Upper lobe of left lung (tissue), 6 donors: ENCODE results near the gene KCNH8. TPM values are rescaled to one million over a fixed set of nuclear protein-coding genes. Genes with fewer than 3 reads are reported as not detected.

ENCODE experiments used
- ATAC-seq, 2 donors: fragments of 200-7000 bp; cut with Tn5 transposase; one replicate each; pipeline ENCODE4 v1.9.1; 2022; ENCODE audit warnings: mild to moderate bottlenecking in 2 of 2, moderate library complexity in 2 of 2; ENCODE audit not compliant: low FRiP score in 2 of 2
- DNase-seq, 2 donors: peaks; one replicate each; pipeline ENCODE4 v3.0.0-alpha.2; 2019 to 2020
- H3K27ac ChIP-seq, 4 donors: fragments of 200-600 bp; sonication (generic); one replicate each; pipeline ENCODE4 v1.5.1; 2016 to 2019
- H3K27me3 ChIP-seq, 4 donors: fragments of 200-600 bp; sonication (generic); one replicate each; pipeline ENCODE4 v1.5.1; 2017 to 2019
- H3K36me3 ChIP-seq, 4 donors: fragments of 200-600 bp; sonication (generic); one replicate each; pipeline ENCODE4 v1.5.1; 2016 to 2019
- H3K4me1 ChIP-seq, 4 donors: fragments of 200-600 bp; sonication (generic); one replicate each; pipeline ENCODE4 v1.5.1; 2018 to 2019
- H3K4me3 ChIP-seq, 4 donors: fragments of 200-600 bp; sonication (generic); one replicate each; pipeline ENCODE4 v1.5.1; 2017 to 2019; ENCODE audit warnings: mild to moderate bottlenecking in 2 of 4, moderate library complexity in 1 of 4
- H3K9me3 ChIP-seq, 4 donors: fragments of 200-600 bp; sonication (generic); one replicate each; pipeline ENCODE4 v1.5.1; 2018 to 2019
- CTCF ChIP-seq, 6 experiments: fragments of 450-650 bp in 4 of 6; fragments of 200-600 bp in 2 of 6; sonication (generic) in 2 of 6; IDR thresholded peaks; one replicate each; pipeline ENCODE4 v1.5.1; 2016 to 2019; ENCODE audit warnings: antibody characterized with exemption in 6 of 6
- EP300 ChIP-seq, 4 donors: sonication (generic); formaldehyde crosslinking; IDR thresholded peaks; one replicate each; pipeline ENCODE4 v1.5.1; 2017; ENCODE audit warnings: antibody characterized with exemption in 4 of 4, control low read depth in 2 of 4
- POLR2A ChIP-seq, 4 donors: fragments of 450-650 bp; IDR thresholded peaks; one replicate each; pipeline ENCODE4 v1.5.1; 2016 to 2017; ENCODE audit warnings: antibody characterized with exemption in 4 of 4, mild to moderate bottlenecking in 2 of 4
- POLR2AphosphoS5 ChIP-seq, 2 donors: sonication (generic); formaldehyde crosslinking; IDR thresholded peaks; one replicate each; pipeline ENCODE4 v1.5.1; 2017; ENCODE audit warnings: antibody characterized with exemption in 2 of 2
- WGBS, 2 donors: methylation state at CpG; one replicate each; pipeline ENCODE4 v1.1.5; 2017 to 2018; 5-methylcytosine and 5-hydroxymethylcytosine counted together
- total RNA-seq, 6 donors: library from RNA; depleted of rRNA in 4 of 6; stranded (reverse); fragments of >200 nt in 4 of 6; gene quantifications; one replicate each; pipeline versions ENCODE4 v1.1.0 to v1.2.1, GENCODE V29; 2016 to 2021
- donor health status: DM: no; HTN: no; CAD: no; lungs with moderate emphysema.
- donor health status: DM: no; HTN: yes; CAD: no; lungs with severe emphysema.

KCNH8 gene
- total RNA-seq, 6 donors from 2014 or later: 0.10 to 0.24 (median 0.13) TPM; not detected in 2

- no peak overlapping the region for H3K4me3 ChIP-seq
- no peak overlapping the region for H3K27ac ChIP-seq
- no peaks in the 10 kb centered on the region for H3K36me3 ChIP-seq
- H3K27me3 ChIP-seq: no peaks in the 10 kb centered on the region
- ATAC-seq: no peak
- DNase-seq: no peak
- H3K4me1 ChIP-seq: no peaks in the 10 kb centered on the region
- WGBS, 2 donors: 93 to 95% methylated on average over 3 of the region's 3 CpGs
- TF ChIP-seq POLR2AphosphoS5 (IDR thresholded peaks at IDR 0.05) (no peak), EP300 (IDR thresholded peaks at IDR 0.05) (no peak), CTCF (IDR thresholded peaks at IDR 0.05) (no peak)
- H3K9me3 ChIP-seq: no peaks in the 10 kb centered on the region
These were observed 146.9 kb downstream of the KCNH8 start for GRCh38 chr3:19295208-19295607.

- DNase-seq: no peak
- Histone ChIP-seq H3K4me1 (no peaks in the 10 kb centered on the region), H3K9me3 (no peaks in the 10 kb centered on the region), H3K27ac (no peak overlapping the region), H3K4me3 (no peak overlapping the region), H3K27me3 (no peaks in the 10 kb centered on the region), H3K36me3 (no peaks in the 10 kb centered on the region)
- no peak for ATAC-seq
- 85 to 86% methylated on average over 2 of the region's 2 CpGs for WGBS, 2 donors
- TF ChIP-seq EP300 (IDR thresholded peaks at IDR 0.05): no peak
These were observed 183.6 kb downstream of the KCNH8 start for GRCh38 chr3:19331931-19332330.

- Histone ChIP-seq H3K9me3 (no peaks in the 10 kb centered on the region), H3K27ac (no peak overlapping the region), H3K36me3 (no peaks in the 10 kb centered on the region), H3K27me3 (no peaks in the 10 kb centered on the region), H3K4me3 (no peak overlapping the region), H3K4me1 (no peaks in the 10 kb centered on the region)
- DNase-seq: no peak
- ATAC-seq: no peak
- 71 to 76% methylated on average over 6 of the region's 6 CpGs for WGBS, 2 donors
- TF ChIP-seq CTCF (IDR thresholded peaks at IDR 0.05) (no peak), POLR2AphosphoS5 (IDR thresholded peaks at IDR 0.05) (no peak), EP300 (IDR thresholded peaks at IDR 0.05) (no peak), POLR2A (IDR thresholded peaks at IDR 0.05) (no peak)
These were observed 185.8 kb downstream of the KCNH8 start for GRCh38 chr3:19334120-19334519.

GRCh38 chr3:19338769-19339168 is 190.5 kb downstream of the KCNH8 start:
- ATAC-seq (no peak), DNase-seq (no peak)
- Histone ChIP-seq H3K27me3 (no peaks in the 10 kb centered on the region), H3K4me1 (no peaks in the 10 kb centered on the region), H3K27ac (no peak overlapping the region), H3K9me3 (no peaks in the 10 kb centered on the region), H3K4me3 (no peak overlapping the region), H3K36me3 (no peaks in the 10 kb centered on the region)
- WGBS, 2 donors: 90 to 92% methylated on average over 1 of the region's 1 CpG
- TF ChIP-seq EP300 (IDR thresholded peaks at IDR 0.05): no peak
- no peak for TF ChIP-seq POLR2AphosphoS5 (IDR thresholded peaks at IDR 0.05)
- no peak for TF ChIP-seq POLR2A (IDR thresholded peaks at IDR 0.05)
- no peak for TF ChIP-seq CTCF (IDR thresholded peaks at IDR 0.05)

- TF ChIP-seq POLR2AphosphoS5 (IDR thresholded peaks at IDR 0.05): no peak
- TF ChIP-seq CTCF (IDR thresholded peaks at IDR 0.05): no peak
- no peak for TF ChIP-seq POLR2A (IDR thresholded peaks at IDR 0.05)
- no peak for TF ChIP-seq EP300 (IDR thresholded peaks at IDR 0.05)
- Histone ChIP-seq H3K4me1 (no peaks in the 10 kb centered on the region), H3K27me3 (no peaks in the 10 kb centered on the region), H3K36me3 (no peaks in the 10 kb centered on the region), H3K4me3 (no peak overlapping the region), H3K9me3 (no peaks in the 10 kb centered on the region), H3K27ac (no peak overlapping the region)
- ATAC-seq: no peak
- WGBS, 2 donors: 83 to 91% methylated on average over 5 of the region's 5 CpGs
- DNase-seq: no peak
These were observed 194.1 kb downstream of the KCNH8 start for GRCh38 chr3:19342389-19342788.
